WI38 (cell line): Measurements from ENCODE around the gene RPL35.

ENCODE experiments used
- H3K4me3 ChIP-seq: 2 replicates; pipeline ENCODE4 v1.5.1; 2011; ENCODE audit warnings: low read depth, mild to moderate bottlenecking, control low read depth, low read length
- TF ChIP-seq, protein P1 (sequence below): IDR thresholded peaks from 2 replicates; pipeline ENCODE4 v1.5.1; 2012; ENCODE audit warnings: low read depth, mild to moderate bottlenecking, control low read depth, low read length

Gene RPL35

GRCh38 chr9:124813501-124814163 is 48.1 kb downstream of the RPL35 start:
- TF ChIP-seq, protein P1, sequence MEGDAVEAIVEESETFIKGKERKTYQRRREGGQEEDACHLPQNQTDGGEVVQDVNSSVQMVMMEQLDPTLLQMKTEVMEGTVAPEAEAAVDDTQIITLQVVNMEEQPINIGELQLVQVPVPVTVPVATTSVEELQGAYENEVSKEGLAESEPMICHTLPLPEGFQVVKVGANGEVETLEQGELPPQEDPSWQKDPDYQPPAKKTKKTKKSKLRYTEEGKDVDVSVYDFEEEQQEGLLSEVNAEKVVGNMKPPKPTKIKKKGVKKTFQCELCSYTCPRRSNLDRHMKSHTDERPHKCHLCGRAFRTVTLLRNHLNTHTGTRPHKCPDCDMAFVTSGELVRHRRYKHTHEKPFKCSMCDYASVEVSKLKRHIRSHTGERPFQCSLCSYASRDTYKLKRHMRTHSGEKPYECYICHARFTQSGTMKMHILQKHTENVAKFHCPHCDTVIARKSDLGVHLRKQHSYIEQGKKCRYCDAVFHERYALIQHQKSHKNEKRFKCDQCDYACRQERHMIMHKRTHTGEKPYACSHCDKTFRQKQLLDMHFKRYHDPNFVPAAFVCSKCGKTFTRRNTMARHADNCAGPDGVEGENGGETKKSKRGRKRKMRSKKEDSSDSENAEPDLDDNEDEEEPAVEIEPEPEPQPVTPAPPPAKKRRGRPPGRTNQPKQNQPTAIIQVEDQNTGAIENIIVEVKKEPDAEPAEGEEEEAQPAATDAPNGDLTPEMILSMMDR: no peak
- no peak overlapping the region for H3K4me3 ChIP-seq

DNA sequence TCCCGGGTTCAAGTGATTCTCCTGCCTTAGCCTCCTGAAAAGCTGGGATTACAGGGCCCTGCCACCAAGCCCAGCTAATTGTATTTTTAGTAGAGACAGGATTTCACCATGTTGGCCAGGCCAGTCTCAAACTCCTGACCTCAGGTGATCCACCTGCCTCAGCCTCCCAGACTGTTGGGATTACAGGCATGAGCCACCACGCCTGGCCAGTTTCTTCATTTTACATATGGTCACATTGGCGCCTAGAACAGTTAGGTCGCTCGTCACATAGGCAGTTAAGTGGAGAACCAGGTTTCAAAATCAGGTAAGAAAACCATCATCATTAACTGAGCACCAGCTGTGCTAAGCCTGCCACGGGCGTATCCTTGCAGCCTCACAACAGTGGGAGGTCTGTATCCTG is 48.7 kb downstream of the RPL35 start:
- TF ChIP-seq, protein P1: no peak
- H3K4me3 ChIP-seq: no peak overlapping the region

- TF ChIP-seq, protein P1: no peak
- H3K4me3 ChIP-seq: no peak overlapping the region
Measured at GRCh38 chr9:124812441-124812876, 49.3 kb downstream of the RPL35 start.

DNA sequence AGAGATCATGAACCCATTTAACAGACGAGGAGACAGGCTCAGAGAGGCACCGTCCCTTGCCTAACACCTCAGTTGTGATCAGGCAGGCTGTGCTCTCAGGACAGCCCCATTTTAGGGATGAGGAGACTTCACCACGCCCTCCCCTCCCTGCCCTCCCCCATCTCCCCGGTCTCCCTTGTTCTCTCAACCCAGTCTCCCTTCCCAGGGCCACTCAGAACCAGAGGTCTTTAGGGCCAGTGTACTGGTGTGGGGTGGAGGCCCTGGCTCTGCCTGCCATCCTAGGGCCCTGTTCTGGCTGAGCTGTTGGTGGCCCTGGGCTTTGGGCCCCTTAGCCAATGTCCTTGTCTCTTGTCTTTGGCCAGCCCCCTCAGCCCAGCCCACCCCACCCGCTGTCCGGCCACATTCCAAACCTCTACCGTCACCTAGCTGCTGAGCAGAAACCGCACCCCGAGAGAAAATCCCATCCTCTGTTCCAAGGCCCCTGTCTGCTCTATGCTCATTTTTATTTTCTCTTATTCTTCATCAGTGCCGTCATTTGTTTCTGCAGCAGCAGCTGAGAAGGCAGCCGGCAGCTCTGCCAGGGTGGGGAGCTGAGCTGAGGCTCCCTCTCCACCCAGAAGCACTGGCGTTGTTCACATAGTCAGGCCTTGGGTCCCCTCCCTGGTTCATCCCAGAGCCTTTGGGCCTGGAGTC is 50.9 kb downstream of the RPL35 start:
- H3K4me3 ChIP-seq: no peak overlapping the region; the same call in 1 of the 2 replicates

DNA sequence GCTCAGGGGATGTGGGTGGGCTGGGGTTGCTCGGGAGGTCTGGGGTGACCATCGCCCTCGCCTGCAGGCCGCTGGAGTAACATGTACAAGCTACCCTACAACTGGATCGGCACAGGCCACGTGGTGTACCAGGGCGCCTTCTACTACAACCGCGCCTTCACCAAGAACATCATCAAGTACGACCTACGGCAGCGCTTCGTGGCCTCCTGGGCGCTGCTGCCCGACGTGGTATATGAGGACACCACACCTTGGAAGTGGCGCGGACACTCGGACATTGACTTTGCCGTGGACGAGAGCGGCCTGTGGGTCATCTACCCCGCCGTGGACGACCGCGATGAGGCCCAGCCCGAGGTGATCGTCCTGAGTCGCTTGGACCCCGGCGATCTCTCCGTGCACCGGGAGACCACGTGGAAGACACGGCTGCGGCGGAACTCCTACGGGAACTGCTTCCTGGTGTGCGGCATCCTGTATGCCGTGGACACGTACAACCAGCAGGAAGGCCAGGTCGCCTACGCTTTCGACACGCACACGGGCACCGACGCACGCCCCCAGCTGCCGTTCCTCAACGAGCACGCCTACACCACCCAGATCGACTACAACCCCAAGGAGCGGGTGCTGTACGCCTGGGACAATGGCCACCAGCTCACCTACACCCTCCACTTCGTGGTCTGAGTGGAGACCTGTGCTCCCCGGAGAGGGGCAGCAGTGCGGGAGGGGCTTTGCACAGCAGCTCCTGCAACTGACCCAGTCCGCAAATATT is 51.8 kb downstream of the RPL35 start:
- TF ChIP-seq, protein P1: no peak
- H3K4me3 ChIP-seq: no peak overlapping the region

More for the DNA sequence above, 50.9 kb downstream of the RPL35 start:
- TF ChIP-seq, protein P1: no peak

GRCh38 chr9:124809211-124809610 is 52.5 kb downstream of the RPL35 start:
- no peak overlapping the region for H3K4me3 ChIP-seq
- TF ChIP-seq, protein P1: no peak
